Neural crest cell (in vitro differentiated cells): ENCODE results near the gene ETV6. TPM values are rescaled to one million over a fixed set of nuclear protein-coding genes. Genes with fewer than 3 reads are reported as not detected.

Source experiments
- DNase-seq: peaks from one replicate; pipeline ENCODE4 v3.0.0; 2021; ENCODE audit warnings: low read depth, mixed read lengths, low spot score
- H3K27ac Mint-ChIP-seq: one replicate; pipeline ENCODE4 v1.8.0; 2021; ENCODE audit warnings: mild to moderate bottlenecking, mixed read lengths; ENCODE audit not compliant: unreplicated experiment
- H3K27me3 Mint-ChIP-seq: 2 replicates; pipeline ENCODE4 v1.8.0; 2021; ENCODE audit warnings: low read depth, mild to moderate bottlenecking, mixed read lengths
- H3K36me3 Mint-ChIP-seq: 2 replicates; pipeline ENCODE4 v1.8.0; 2021; ENCODE audit warnings: low read depth, mild to moderate bottlenecking, mixed read lengths
- H3K4me1 Mint-ChIP-seq: 2 replicates; pipeline ENCODE4 v1.8.0; 2021; ENCODE audit warnings: mixed read lengths
- H3K4me3 Mint-ChIP-seq: one replicate; pipeline ENCODE4 v1.8.0; 2021; ENCODE audit warnings: mild to moderate bottlenecking, mixed read lengths
- H3K9me3 Mint-ChIP-seq: 2 replicates; pipeline ENCODE4 v1.8.0; 2021; ENCODE audit warnings: mixed read lengths
- total RNA-seq: library from RNA; stranded (reverse); gene quantifications from 2 replicates; pipeline ENCODE4 v1.2.1, GENCODE V29; 2021
- TF ChIP-seq, protein P1 (sequence below): fragments of 200-600 bp; sonication (generic); conservative IDR thresholded peaks from 2 replicates; pipeline ENCODE4 v1.5.0; 2021; ENCODE audit warnings: antibody characterized with exemption, mild to moderate bottlenecking

Gene ETV6
- total RNA-seq, 1 donor from 2014 or later, result 18.7 TPM

DNA sequence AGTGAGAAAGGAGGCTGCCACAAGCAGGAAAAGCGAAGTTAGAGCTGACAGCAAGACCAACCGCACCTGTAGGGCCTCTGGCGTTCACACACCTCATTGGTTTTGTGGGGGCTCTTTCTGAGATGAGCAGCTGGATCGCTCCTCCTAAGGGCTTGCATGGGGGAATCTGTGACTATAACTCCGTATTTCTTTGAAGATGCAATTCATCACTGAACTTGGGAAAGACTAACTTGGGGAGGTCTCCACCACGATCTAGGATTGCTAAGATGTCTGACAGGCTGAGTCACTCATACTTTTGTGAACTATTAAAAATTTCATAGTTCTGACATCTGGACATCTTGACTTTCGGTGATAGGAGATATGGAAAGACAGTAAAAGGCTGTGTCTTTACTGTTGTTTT is 173.6 kb downstream of the ETV6 start:
- Mint-ChIP-seq H3K4me3 (no peak overlapping the region), H3K27me3 (no peaks in the 10 kb centered on the region), H3K36me3 (peaks cover 3% of the 10 kb centered on the region), H3K4me1 (peaks cover 30% of the 10 kb centered on the region), H3K9me3 (no peaks in the 10 kb centered on the region), H3K27ac (no peak overlapping the region)
- TF ChIP-seq, protein P1, sequence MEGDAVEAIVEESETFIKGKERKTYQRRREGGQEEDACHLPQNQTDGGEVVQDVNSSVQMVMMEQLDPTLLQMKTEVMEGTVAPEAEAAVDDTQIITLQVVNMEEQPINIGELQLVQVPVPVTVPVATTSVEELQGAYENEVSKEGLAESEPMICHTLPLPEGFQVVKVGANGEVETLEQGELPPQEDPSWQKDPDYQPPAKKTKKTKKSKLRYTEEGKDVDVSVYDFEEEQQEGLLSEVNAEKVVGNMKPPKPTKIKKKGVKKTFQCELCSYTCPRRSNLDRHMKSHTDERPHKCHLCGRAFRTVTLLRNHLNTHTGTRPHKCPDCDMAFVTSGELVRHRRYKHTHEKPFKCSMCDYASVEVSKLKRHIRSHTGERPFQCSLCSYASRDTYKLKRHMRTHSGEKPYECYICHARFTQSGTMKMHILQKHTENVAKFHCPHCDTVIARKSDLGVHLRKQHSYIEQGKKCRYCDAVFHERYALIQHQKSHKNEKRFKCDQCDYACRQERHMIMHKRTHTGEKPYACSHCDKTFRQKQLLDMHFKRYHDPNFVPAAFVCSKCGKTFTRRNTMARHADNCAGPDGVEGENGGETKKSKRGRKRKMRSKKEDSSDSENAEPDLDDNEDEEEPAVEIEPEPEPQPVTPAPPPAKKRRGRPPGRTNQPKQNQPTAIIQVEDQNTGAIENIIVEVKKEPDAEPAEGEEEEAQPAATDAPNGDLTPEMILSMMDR, result no peak
- no peak for DNase-seq

- TF ChIP-seq, protein P1, result no peak
- H3K9me3 Mint-ChIP-seq, result no peaks in the 10 kb centered on the region
- peak overlapping the region; percentile 37 for H3K27ac Mint-ChIP-seq
- no peaks in the 10 kb centered on the region for H3K27me3 Mint-ChIP-seq
- H3K4me1 Mint-ChIP-seq, result peaks cover 30% of the 10 kb centered on the region
- H3K36me3 Mint-ChIP-seq, result peaks cover 3% of the 10 kb centered on the region
- no peak overlapping the region for H3K4me3 Mint-ChIP-seq
- DNase-seq, result no peak
Measured at GRCh38 chr12:11823593-11823992, 174.1 kb downstream of the ETV6 start.

DNA sequence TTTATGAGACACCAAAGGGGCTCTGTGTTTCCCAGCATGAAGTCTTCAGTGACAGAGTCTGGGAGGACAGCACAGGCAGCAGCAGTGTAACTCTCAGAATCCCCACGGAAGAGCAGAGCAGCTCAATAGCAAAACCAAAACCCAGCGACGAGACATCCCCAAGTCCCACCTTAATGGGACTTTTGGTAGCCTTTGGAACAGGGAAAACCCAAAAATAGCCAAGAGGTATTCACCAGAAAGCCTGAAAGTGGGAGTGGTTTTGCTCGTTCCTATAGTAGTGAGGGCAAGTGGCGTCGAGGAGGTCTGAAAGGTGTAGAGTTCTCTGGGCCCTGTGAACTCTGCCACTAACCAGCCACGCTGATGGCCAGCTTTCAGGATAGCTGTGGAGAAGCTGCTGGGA is 174.6 kb downstream of the ETV6 start:
- Mint-ChIP-seq H3K27ac (peak overlapping the region; percentile 37), H3K27me3 (no peaks in the 10 kb centered on the region), H3K9me3 (no peaks in the 10 kb centered on the region), H3K36me3 (peaks cover 3% of the 10 kb centered on the region), H3K4me3 (no peak overlapping the region), H3K4me1 (peaks cover 30% of the 10 kb centered on the region)
- DNase-seq, result no peak
- TF ChIP-seq, protein P1, result no peak

DNA sequence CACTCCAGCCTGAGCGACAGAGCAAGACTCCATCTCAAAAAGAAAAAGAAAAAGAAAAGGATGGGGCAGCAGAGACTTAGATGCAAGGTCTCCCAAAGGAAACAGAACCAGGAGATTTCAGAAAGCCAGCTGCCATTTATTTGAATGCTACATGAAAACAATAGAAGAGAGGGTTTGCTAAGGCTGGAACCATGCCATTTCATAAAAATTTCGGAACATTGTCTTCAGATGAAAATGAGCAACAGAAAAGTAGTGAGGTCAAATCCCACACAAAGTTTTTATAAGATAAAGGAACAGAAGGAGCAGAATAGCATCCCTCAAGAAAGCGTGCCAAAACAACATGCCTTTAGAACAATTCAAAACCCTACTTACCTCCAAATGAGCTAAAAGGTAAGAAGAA is 175.3 kb downstream of the ETV6 start:
- peaks cover 3% of the 10 kb centered on the region for H3K36me3 Mint-ChIP-seq
- no peaks in the 10 kb centered on the region for H3K27me3 Mint-ChIP-seq
- TF ChIP-seq, protein P1, result no peak
- H3K4me1 Mint-ChIP-seq, result peaks cover 30% of the 10 kb centered on the region
- no peaks in the 10 kb centered on the region for H3K9me3 Mint-ChIP-seq
- no peak overlapping the region for H3K4me3 Mint-ChIP-seq
- H3K27ac Mint-ChIP-seq, result no peak overlapping the region
- no peak for DNase-seq

- peaks cover 30% of the 10 kb centered on the region for H3K4me1 Mint-ChIP-seq
- no peak for DNase-seq
- TF ChIP-seq, protein P1, result no peak
- H3K36me3 Mint-ChIP-seq, result peaks cover 3% of the 10 kb centered on the region
- H3K27me3 Mint-ChIP-seq, result no peaks in the 10 kb centered on the region
- no peak overlapping the region for H3K4me3 Mint-ChIP-seq
- H3K9me3 Mint-ChIP-seq, result no peaks in the 10 kb centered on the region
- no peak overlapping the region for H3K27ac Mint-ChIP-seq
Measured at GRCh38 chr12:11825278-11825677, 175.8 kb downstream of the ETV6 start.

- H3K27me3 Mint-ChIP-seq, result no peaks in the 10 kb centered on the region
- peaks cover 3% of the 10 kb centered on the region for H3K36me3 Mint-ChIP-seq
- H3K4me1 Mint-ChIP-seq, result peaks cover 30% of the 10 kb centered on the region
- DNase-seq, result no peak
- TF ChIP-seq, protein P1, result no peak
- H3K27ac Mint-ChIP-seq, result peak overlapping the region; percentile 51
- H3K4me3 Mint-ChIP-seq, result no peak overlapping the region
- no peaks in the 10 kb centered on the region for H3K9me3 Mint-ChIP-seq
Measured at GRCh38 chr12:11826574-11826973, 177.1 kb downstream of the ETV6 start.
